MM.1S (cell line): ENCODE data around the gene EXOSC10.

Experiments
- DNase-seq: peaks from one replicate; pipeline ENCODE4 v3.0.0-alpha.2; 2015
- H2AFZ ChIP-seq: fragments of 300-600 bp; sonication (generic); 2 replicates; pipeline ENCODE4 v1.6.0; 2016; ENCODE audit warnings: antibody characterized with exemption, low read length
- H3F3A ChIP-seq: fragments of 300-600 bp; sonication (generic); 2 replicates; pipeline ENCODE4 v1.6.1; 2016; ENCODE audit warnings: mild to moderate bottlenecking, antibody characterized with exemption, low read length, moderate library complexity, mixed read lengths; ENCODE audit not compliant: insufficient read depth
- H3K27ac ChIP-seq: fragments of 300-600 bp; sonication (generic); 2 replicates; pipeline ENCODE4 v1.5.1; 2016; ENCODE audit warnings: mild to moderate bottlenecking, low read length
- H3K27me3 ChIP-seq: fragments of 300-600 bp; sonication (generic); replicated peaks from 2 replicates; pipeline ENCODE4 v1.6.0; 2016; ENCODE audit warnings: low read length; ENCODE audit not compliant: insufficient read depth
- H3K36me3 ChIP-seq: fragments of 300-600 bp; sonication (generic); replicated peaks from 2 replicates; pipeline ENCODE4 v1.6.1; 2016; ENCODE audit warnings: mild to moderate bottlenecking, low read length, mixed read lengths; ENCODE audit not compliant: insufficient read depth
- H3K4me1 ChIP-seq: fragments of 300-600 bp; sonication (generic); 2 replicates; pipeline ENCODE4 v1.6.1; 2016; ENCODE audit warnings: low read length, mixed read lengths
- H3K4me2 ChIP-seq: fragments of 300-600 bp; sonication (generic); 2 replicates; pipeline ENCODE4 v1.6.0; 2016; ENCODE audit warnings: low read depth, low read length
- H3K4me3 ChIP-seq: fragments of 300-600 bp; sonication (generic); 2 replicates; pipeline ENCODE4 v1.5.1; 2016; ENCODE audit warnings: low read length, mixed read lengths
- H3K79me2 ChIP-seq: fragments of 300-600 bp; sonication (generic); 2 replicates; pipeline ENCODE4 v1.6.1; 2016; ENCODE audit warnings: mixed run types, low read length, mixed read lengths
- H3K9ac ChIP-seq: fragments of 300-600 bp; sonication (generic); 2 replicates; pipeline ENCODE4 v1.6.1; 2016; ENCODE audit warnings: low read length, mixed read lengths
- H3K9me2 ChIP-seq: fragments of 300-600 bp; sonication (generic); replicated peaks from 2 replicates; pipeline ENCODE4 v1.6.1; 2016; ENCODE audit warnings: mild to moderate bottlenecking, low read length, mixed read lengths; ENCODE audit not compliant: insufficient read depth
- H3K9me3 ChIP-seq: fragments of 300-600 bp; sonication (generic); replicated peaks from 2 replicates; pipeline ENCODE4 v1.6.1; 2016; ENCODE audit warnings: mild to moderate bottlenecking, low read length, mixed read lengths; ENCODE audit not compliant: insufficient read depth
- H4K20me1 ChIP-seq: fragments of 300-600 bp; sonication (generic); 2 replicates; pipeline ENCODE4 v1.6.1; 2016; ENCODE audit warnings: mild to moderate bottlenecking, low read length, moderate library complexity, mixed read lengths; ENCODE audit not compliant: insufficient read depth
- CTCF ChIP-seq: fragments of 300-600 bp; sonication (generic); IDR thresholded peaks from 2 replicates; pipeline ENCODE4 v1.5.1; 2016; ENCODE audit warnings: antibody characterized with exemption, low read length, mixed read lengths
- EZH2 ChIP-seq: fragments of 300-600 bp; sonication (generic); optimal IDR thresholded peaks from 2 replicates; pipeline ENCODE3; 2017; ENCODE audit warnings: low read depth, mild to moderate bottlenecking, antibody characterized with exemption, low read length, mixed read lengths
- EZH2phosphoT487 ChIP-seq: fragments of 300-600 bp; sonication (generic); IDR thresholded peaks from 2 replicates; pipeline ENCODE4 v1.6.1; 2018; ENCODE audit warnings: antibody characterized with exemption, low read length

EXOSC10 gene

GRCh38 chr1:11027316-11027715, 72.4 kb downstream of the EXOSC10 start:
- H3K27me3 ChIP-seq, result no peaks in the 10 kb centered on the region
- TF ChIP-seq EZH2phosphoT487 (no peak), CTCF (no peak), EZH2 (no peak)
- no peaks in the 10 kb centered on the region; the same call in 1 of the 2 replicates for H3F3A ChIP-seq
- no peak overlapping the region for H2AFZ ChIP-seq
- H3K27ac ChIP-seq, result no peak overlapping the region
- no peak for DNase-seq
- no peak overlapping the region for H3K4me3 ChIP-seq
- no peaks in the 10 kb centered on the region for H3K79me2 ChIP-seq
- peaks cover 18% of the 10 kb centered on the region for H3K36me3 ChIP-seq
- no peaks in the 10 kb centered on the region for H3K9me3 ChIP-seq
- no peaks in the 10 kb centered on the region for H4K20me1 ChIP-seq
- H3K9me2 ChIP-seq, result no peaks in the 10 kb centered on the region
- H3K4me1 ChIP-seq, result no peaks in the 10 kb centered on the region
- no peak overlapping the region for H3K9ac ChIP-seq
- no peak overlapping the region for H3K4me2 ChIP-seq

- H3K9ac ChIP-seq, result no peak overlapping the region
- peaks cover 22% of the 10 kb centered on the region for H3K36me3 ChIP-seq
- no peak for DNase-seq
These were observed 72.8 kb downstream of the EXOSC10 start for GRCh38 chr1:11026903-11027302.

GRCh38 chr1:11026052-11026451, 73.6 kb downstream of the EXOSC10 start:
- DNase-seq, result no peak
- H3K4me3 ChIP-seq, result no peak overlapping the region
- H3K9me3 ChIP-seq, result no peaks in the 10 kb centered on the region
- no peaks in the 10 kb centered on the region for H3K27me3 ChIP-seq
- no peaks in the 10 kb centered on the region; the same call in 1 of the 2 replicates for H3F3A ChIP-seq
- no peaks in the 10 kb centered on the region for H3K4me1 ChIP-seq
- H2AFZ ChIP-seq, result no peak overlapping the region
- H3K27ac ChIP-seq, result no peak overlapping the region
- H3K79me2 ChIP-seq, result no peaks in the 10 kb centered on the region
- H4K20me1 ChIP-seq, result no peaks in the 10 kb centered on the region
- H3K9ac ChIP-seq, result no peak overlapping the region
- peaks cover 26% of the 10 kb centered on the region for H3K36me3 ChIP-seq
- no peak overlapping the region for H3K4me2 ChIP-seq
- TF ChIP-seq EZH2, result no peak
- no peak for TF ChIP-seq CTCF
- H3K9me2 ChIP-seq, result no peaks in the 10 kb centered on the region

More at GRCh38 chr1:11026903-11027302, 72.8 kb downstream of the EXOSC10 start:
- no peak for TF ChIP-seq EZH2
- no peak overlapping the region for H3K27ac ChIP-seq
- no peaks in the 10 kb centered on the region for H3K27me3 ChIP-seq
- no peaks in the 10 kb centered on the region for H3K9me2 ChIP-seq
- H3K79me2 ChIP-seq, result no peaks in the 10 kb centered on the region
- H2AFZ ChIP-seq, result no peak overlapping the region
- H3K4me1 ChIP-seq, result no peaks in the 10 kb centered on the region
- H3K9me3 ChIP-seq, result no peaks in the 10 kb centered on the region
- H3F3A ChIP-seq, result no peaks in the 10 kb centered on the region; the same call in 1 of the 2 replicates
- no peak overlapping the region for H3K4me3 ChIP-seq
- no peak overlapping the region for H3K4me2 ChIP-seq
- no peaks in the 10 kb centered on the region for H4K20me1 ChIP-seq

GRCh38 chr1:11025618-11026017, 74.1 kb downstream of the EXOSC10 start:
- H3K36me3 ChIP-seq, result peaks cover 26% of the 10 kb centered on the region
- no peaks in the 10 kb centered on the region for H4K20me1 ChIP-seq
- H3K4me3 ChIP-seq, result no peak overlapping the region
- H3K4me2 ChIP-seq, result no peak overlapping the region
- H3K27ac ChIP-seq, result no peak overlapping the region
- H3F3A ChIP-seq, result no peaks in the 10 kb centered on the region; the same call in 1 of the 2 replicates
- H3K9ac ChIP-seq, result no peak overlapping the region
- no peaks in the 10 kb centered on the region for H3K9me3 ChIP-seq
- TF ChIP-seq EZH2 (no peak), CTCF (no peak), EZH2phosphoT487 (no peak)
- no peak for DNase-seq
- H2AFZ ChIP-seq, result no peak overlapping the region
- no peaks in the 10 kb centered on the region for H3K9me2 ChIP-seq
- H3K4me1 ChIP-seq, result no peaks in the 10 kb centered on the region
- no peaks in the 10 kb centered on the region for H3K27me3 ChIP-seq
- H3K79me2 ChIP-seq, result no peaks in the 10 kb centered on the region
